ENCODE results near the gene HS6ST1.

The HS6ST1 gene

GRCh38 chr2:128298286-128298685 is 20.4 kb downstream of the HS6ST1 start:
- DNase-seq: no peak

- no peak for DNase-seq
Observed at GRCh38 chr2:128293870-128294455, 24.7 kb downstream of the HS6ST1 start.

DNA sequence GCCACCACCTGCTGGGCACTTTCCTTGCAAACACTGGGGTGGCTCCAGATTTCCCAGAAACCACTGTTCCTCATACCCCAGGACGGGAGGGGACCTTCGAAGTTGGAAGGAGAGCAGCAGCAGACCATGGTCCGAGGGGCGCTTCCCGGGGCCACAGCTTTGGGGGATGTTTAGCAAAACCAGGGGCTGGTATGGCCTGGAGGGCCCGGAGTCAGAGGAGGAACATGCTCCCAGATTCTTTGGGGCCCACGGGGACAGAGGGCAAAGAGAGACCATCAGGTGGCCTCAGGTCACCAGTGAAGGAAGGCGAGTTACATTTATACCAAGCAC is 25.3 kb downstream of the HS6ST1 start:
- no peak for DNase-seq

DNA sequence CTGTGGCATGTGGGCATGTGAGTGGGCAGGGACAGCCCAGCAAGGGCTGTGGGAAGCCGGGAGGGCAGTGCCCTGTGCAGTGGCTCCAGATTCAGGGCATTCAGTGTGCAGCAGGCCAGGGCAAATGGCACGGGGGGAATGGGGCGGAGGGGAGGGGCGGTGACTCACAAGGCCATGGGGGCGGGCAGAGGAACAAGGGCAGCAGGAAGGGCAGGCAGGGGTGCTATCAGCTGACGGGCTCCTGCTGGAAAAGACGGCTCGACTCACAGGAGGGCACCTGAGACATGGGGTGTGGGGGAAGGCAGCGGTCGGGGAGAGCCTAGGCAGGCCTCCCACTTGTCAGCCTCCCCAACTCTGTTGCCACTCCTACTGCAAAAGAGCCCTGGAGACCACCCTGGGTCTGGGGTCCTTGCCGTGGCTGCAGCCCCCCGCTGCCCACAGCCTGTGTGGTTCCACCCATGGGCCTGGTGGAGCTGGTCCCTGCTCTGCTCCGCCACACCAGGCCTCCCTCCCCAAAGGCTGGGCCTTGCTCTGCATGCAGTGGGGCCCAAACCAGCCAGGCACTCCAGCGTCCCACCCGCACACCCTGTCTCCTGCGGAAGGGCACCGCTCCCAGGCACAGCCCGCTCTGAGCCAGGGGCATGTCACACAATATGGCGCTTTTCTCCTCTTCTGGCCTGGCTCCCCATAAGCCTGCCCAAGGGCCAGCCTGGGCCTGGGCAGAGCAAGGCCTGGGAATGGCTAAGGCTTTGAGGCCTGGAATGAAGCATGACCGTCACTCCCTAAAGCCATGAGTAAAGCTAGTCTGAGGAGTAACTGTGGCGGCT is 25.9 kb downstream of the HS6ST1 start:
- no peak for DNase-seq

DNA sequence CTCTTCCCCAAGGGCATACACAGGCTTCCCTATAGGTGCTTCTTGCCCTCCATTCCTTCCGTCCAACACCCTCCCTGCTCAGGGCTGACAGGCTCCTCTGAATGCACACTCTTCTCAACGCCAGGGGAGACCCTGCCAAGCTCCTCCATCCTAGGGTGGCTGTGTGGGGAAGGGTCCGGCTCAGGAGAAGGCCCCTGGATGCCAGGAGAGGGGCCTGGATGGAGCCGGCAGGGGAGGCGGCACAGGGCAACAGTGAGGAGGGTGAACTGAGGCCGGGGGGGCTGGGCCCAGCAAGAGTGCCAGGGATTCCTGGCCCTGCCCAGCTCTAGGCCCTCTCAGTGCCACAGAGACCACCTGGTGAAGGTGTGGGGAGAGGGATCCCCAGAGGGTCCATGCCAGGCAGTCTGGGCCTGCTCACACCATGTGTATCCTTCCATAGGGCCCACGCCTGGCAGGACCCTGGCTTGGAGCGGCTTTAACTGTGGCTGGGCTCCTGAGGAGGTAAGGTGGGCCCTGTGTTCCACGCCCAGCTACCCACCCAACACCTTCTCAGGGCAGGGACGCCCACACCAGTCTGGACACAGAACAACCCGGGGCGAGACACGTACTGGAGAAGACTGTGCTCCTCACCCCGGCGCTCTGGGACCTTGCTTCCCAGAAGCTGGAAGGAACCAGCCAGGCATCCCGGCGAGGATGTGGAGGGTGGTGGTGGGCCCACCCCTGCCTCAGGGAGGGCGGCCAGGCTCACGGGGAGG is 26.6 kb downstream of the HS6ST1 start:
- DNase-seq: no peak

DNA sequence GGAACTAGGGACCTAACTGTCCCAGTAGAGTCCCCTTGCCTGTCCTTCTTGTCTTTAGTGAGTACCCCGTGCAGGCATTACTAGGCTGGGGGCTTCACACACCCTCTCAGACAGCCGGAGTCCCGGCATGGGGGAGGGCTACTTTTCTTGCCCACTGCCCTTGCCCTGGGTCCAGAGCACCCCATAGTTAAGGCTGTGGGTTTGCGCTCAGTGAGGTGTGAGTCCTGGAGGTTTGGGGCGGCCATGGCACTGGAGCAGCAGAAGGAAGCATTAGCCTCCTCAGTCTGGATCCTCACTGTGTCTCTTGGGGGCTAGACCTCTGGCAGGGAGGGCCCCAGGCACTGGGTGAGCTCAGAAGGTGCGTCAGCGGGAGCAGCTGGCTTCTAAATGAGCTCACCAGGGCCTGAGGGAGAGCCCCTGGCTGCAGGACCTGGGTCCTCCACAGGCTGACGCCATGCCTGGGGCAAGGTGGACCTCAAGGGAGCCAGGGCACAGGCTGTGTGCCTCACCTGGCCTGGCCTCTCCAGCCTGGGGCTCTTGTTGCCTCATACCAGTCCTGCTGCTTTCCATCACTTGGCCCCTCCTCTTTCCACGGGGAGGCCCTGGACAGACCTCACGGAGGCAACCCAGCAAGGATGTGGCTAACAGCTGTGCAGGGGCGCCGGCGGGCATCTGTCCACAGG is 27.4 kb downstream of the HS6ST1 start:
- DNase-seq: no peak

- DNase-seq: no peak
Observed at GRCh38 chr2:128290356-128290755, 28.3 kb downstream of the HS6ST1 start.

GRCh38 chr2:128289439-128289838 is 29.2 kb downstream of the HS6ST1 start:
- no peak for DNase-seq

DNA sequence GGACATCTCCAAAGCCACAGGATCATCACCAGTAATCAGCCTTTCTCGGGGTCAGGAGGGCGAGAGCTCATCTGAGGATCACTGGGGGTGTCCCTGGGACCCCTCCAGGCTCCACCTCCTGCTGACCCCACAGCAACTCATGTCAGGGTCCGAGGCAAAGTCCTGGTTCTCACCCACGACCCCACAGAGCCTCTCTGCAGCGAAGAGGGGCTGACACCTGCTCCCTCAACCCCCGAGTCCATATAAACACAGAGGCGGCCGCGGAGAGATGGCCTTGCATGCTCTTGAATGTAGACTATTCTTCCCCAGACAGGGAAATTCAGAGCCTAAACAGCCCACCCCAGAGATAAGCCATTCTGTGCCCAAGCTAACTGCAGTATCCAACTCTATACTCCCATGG is 29.9 kb downstream of the HS6ST1 start:
- DNase-seq: no peak

DNA sequence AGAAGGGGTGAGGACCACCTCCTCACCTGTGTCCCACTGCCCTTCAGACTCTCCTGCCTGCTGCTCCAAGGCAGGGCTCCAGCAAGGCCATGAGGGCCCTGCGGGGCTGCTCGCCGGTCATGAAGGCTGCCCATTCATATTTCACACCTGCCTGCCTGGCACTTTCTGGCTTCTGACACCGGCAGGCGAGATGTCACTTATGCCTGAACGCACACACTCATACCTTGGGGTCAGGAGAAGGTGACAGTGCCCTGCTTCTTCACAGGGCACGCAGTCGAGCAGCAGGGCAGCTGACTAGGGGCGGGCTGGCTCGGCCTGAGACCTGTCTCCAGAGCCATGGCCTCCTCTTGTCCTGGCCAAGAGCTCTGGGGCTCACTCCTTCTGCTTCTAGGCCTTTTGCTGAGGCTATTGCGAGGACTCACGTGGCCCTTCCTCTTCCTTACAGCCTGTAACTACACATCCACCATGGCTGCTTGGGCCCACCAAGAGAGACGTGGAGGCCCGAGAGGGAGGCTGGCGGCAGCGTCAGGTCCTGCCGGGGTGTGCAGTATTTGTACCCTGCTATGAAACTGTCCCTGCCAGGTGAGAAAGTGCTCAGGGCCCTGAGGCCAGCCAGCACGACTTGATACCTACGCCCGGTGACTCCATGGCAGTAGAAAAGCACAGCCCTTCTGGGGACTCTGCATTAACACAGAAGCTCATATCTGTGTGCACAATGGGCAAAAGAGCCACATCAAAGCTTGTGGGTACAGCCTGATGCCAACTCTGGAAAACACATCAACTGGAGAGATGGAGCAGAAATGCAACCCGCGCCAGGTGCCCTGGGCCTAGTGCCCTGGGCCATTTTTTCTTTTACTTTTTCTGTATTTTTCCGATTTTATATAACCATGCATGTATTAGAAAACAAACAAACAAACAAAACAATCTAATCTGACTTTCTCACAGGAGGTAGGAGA is 30.6 kb downstream of the HS6ST1 start:
- DNase-seq: no peak

DNA sequence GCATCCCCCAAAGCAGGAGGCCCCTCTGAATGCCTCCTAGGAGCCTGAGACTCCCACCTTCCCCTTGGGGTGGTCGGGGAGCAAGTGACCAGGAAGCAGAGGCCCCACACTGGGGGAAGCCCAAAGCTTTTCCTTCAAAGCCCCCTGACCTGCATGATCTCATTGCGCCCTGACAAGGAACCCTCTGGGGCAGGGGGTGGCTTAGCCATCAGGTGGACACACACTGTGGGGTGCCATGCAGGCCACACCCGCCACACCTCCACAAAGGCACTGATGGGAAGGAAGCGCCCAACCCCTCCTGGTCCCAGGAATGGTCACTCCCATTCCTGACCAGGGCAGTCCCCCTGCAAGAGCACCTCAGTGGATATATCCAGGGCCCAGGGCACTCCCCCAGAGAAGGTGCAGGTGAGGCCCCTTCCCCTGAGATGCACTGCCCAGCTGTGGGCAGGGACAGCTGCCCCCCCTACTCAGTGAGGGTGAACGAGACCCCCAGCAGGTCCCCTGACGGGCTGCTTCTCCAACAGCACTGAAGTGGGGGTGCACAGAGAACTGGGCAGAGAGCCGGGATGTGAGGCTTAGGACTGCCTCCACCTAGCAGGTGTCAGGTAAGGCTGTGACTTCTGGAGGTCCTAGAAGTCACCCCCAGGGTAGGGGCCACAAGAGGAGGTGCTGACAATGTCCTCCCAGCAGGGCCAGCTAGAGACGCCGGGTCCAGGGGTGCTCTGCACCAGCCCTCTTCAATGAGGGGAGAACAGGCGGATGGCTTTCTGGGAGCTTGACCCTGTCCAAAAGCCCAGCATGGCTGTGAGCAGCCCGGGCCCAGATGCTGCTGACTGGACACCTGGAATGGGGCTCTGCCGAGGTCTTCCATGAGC is 31.5 kb downstream of the HS6ST1 start:
- DNase-seq: no peak

DNA sequence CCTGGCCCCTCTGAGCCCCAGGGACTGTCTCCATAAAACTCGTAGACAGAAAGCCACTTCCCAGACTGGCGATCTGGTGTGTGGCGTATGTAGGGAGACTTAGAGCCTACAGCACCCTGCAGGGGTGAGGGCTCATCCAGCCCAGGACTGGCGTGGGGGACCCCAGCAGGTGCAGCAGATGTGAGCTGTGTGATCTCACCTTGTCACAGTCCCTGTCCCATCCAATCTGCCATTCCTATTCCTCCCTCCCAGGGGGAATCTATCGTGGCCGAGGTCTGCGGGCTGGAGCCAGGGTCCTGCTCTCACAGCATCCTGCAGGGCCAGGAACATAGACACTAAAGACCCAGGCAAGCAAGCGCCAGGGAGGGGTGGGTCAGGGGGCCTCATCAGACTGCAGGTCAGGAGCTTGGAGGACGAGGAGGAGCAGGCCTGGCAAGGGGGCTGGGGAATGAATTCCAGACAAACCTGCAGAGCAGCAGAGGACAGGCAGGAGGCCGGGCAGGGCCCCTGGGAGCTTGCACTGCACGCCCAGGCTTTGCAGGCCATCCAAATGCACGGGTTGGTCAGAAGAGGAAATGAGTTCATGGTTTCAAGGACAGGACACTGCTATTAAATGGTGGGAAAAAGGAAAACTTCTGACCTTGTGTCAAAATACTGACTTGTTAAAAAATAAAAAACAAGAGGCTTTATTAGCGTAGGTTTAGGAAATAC is 32.5 kb downstream of the HS6ST1 start:
- DNase-seq: no peak

DNA sequence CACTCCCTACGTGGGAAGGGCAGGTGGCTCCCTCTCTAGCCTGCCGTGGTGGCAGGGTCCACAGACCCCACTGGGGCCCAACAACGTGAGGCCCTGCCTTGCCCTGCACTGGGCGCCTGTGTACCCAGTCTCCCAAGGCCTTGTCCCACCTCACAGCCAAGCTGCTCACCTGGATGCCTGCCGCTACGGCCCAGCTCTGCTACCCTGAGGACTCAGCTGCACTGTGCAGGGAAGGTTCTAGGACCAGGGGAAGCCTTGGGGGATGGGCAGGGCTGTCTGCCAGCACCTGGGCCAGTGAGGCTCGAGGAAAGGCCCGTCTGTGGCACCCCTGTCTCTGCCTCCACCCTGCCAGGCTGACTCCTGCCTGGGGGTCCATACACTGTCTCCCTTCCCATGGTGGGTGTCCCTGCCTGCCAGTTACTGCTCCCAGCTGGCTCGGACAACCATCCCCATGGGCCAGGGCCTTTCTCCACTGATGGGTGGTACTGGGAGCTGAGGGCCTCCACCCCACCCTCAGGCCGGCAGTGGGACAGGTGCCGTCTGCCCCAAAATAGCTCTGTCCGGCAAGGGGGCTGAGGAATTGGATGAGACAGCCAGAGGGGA is 33.2 kb downstream of the HS6ST1 start:
- DNase-seq: no peak

- DNase-seq: no peak
Observed at GRCh38 chr2:128284841-128285240, 33.8 kb downstream of the HS6ST1 start.

DNA sequence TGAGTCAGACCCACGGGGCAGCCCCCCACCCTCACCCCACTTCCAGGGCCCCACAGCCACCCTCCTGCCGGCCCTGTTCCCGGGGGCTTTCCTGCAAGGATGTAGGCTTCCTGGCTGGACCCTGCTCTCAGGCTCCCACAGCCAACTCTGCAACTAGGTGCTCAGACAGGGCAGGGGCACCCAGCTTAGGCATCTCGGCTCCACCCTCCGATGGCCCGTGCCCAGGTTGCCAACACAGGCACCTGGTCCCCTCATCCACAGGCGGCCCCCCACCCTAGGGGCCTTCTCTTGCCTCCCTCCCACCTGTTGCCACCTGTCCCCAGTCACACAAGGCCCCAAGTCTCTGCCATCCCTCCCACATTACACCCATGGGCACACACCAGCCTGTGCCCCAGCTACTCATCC is 34.6 kb downstream of the HS6ST1 start:
- DNase-seq: no peak

GRCh38 chr2:128282976-128283810 is 35.5 kb downstream of the HS6ST1 start:
- DNase-seq: no peak

- no peak for DNase-seq
Observed at GRCh38 chr2:128282246-128282975, 36.3 kb downstream of the HS6ST1 start.

GRCh38 chr2:128281852-128282245 is 36.8 kb downstream of the HS6ST1 start:
- no peak for DNase-seq

All from stimulated activated CD4-positive, alpha-beta T cell treated with anti-CD3 and anti-CD28 coated beads, Interleukin-4, amount 100 ng/mL, for 24 hours (primary cell).